Tongue (tissue), 2 donors: Measurements from ENCODE around the gene PLEKHA7. TPM values are rescaled to one million over a fixed set of nuclear protein-coding genes. Genes with fewer than 3 reads are reported as not detected.
"Not testable (repeated sequence)": the region's sequence is repeated elsewhere in the genome, so short reads cannot be mapped to it uniquely, and the experiment has no call there.

Experiments used
- DNase-seq: peaks from one replicate; pipeline ENCODE4 v3.0.0-alpha.2; 2015
- total RNA-seq: library from RNA; depleted of rRNA; stranded (reverse); fragments of >200 nt; gene quantifications from one replicate; pipeline ENCODE4 v1.2.3, GENCODE V29; 2014

Gene PLEKHA7
- total RNA-seq, 1 donor from 2014 or later = 15.6 TPM

DNA sequence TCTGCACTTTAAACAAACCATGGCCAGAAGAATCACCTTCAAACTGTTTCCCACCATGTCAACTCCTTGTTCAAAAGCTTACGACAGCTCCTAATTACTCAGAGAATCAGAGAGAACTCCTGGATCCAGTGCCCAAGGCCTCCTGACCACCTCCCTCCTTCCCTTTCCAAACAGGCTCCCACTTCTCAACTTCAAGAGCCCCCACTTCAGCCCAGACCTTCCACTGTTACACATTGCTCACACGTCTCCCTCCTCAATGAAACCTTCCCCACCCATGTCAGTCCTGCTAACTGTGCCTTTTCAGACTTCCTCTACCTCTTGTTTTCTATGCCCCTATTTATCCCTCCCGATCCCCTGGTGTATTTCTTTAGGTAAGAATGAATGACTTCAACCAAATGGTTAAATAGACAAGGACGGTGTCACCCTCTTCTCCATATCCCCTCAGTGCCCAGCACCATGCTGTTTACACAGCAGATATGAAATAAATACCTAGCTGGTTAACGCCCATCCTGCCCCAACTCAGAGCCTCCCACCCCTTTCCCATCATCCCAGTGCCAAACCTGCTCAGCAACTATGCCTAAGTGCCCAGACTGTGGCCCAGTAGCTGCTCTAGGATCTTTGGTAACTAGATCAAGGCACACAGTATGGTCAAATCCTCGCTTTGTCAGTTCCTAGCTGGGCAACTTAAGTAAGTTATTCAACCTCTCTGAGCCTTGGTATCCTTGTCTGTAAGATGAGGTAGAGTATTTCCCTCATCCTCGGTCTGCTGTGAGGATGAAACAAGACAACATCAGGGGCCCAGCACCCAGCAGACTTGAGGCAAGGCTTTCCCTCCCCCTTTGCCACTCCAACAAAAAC lies 36.8 kb downstream of the PLEKHA7 start:
- DNase-seq = no peak

DNA sequence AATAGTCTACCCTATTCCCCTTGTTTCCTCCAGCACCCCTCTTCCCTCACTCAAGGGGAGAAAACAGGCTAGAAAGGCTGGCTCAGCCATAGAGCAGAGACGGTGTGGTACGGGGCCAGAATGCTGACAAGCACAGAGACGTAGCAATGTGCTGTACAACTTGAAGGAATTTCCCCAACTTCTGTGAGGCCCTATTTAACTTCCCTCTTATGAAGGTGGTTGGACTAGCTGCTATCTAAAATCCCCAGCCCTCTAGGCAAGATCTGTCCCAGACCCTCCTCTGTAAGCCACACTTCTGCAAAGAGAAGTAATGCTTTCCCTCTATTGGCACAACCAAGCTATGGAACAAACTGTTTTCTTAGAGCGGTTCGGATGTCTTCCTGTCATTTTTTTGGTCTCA lies 37.8 kb downstream of the PLEKHA7 start:
- no peak for DNase-seq

DNA sequence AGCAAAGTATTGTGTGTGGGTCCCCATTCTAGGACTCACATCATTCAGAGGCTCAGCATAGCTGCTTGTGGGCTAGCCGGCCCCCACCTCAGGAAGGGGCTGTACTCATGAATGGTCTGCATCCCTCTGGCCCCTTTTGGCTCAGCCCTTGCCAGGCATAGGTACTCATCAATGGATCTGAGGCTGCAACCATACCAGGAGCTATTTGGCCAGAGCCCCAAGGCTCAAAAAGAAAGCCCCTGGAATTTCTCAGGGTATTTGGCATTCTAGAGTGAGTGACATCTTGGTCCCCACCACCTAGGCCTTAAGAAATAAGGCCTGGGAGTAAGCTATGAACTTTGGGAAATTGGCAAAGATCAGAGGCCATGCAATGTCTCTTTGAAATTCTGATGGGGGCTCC lies 38.3 kb downstream of the PLEKHA7 start:
- no peak for DNase-seq

DNA sequence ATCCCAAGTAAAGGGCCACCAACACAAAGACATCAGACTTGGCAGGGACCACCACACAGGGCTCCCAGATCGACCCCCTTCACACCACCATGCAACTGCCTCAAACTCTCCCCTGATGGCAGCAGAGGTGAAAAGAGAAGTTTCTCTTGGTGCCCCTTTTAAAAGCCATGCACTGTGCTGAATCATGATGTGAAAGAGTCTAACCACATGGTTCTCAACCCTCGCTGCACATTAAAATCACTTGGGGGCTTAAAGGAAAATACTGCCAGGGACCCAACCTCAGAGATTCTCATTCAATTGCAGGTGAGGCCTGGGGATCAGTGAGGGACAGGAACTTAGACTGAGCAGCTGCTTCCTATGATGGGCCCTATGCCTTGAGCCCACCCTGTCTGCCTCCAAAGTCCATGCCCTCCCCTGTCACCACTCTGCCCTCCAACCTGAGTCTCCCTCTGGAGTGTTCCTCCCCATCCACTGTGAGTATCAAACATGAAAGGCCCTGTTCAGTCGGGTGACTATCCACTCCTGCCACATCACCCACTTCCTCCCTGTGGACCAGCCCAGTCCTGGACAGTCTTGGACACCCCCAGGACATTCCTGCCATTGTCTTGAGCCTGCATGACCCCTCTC lies 40.8 kb downstream of the PLEKHA7 start:
- DNase-seq = no peak

DNA sequence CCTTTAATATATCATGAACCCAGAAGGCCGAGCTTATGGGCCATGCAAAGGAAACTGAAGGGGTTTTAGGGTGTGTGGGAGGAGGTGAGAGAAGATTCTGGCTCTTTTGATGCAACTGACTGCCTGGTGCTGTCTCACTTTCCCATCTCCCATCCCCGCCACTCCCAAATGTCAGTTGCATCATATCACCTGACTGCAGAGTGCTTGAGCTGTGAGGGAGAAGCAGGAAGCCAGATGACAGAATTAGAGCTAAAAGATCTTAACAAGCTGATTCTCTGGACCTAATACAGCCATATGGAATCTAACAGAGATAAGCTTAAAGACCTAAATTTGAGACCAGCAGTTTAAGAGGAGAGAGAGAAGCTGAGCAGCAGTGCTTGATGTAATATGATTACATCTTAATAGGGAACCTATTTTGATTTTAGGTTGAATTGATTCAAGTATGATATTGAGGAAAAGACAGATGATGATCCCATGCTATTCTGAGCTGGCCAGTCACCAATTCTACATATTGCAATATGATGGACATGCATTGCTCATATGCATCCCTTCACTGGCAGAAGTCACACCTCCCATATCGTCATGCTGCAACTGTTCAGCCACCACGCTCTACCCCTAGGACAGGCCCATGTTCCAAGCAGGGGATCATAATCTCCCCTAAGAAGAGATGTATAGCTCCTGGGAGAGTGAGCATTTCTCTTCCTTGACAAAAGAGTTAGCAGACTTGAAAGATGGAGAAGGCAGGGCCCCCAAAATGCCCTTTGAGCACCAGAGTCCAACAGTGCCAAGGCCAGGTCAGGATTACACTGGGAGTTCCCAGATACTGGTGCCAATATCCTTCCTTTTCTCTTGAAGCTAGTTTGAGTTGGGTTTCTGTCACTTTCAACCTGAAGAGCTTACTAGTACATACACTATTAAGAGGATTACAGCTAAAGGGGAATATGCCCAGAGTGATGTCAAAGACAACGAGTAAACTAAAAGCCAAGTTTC lies 44.9 kb downstream of the PLEKHA7 start:
- DNase-seq = no peak

DNA sequence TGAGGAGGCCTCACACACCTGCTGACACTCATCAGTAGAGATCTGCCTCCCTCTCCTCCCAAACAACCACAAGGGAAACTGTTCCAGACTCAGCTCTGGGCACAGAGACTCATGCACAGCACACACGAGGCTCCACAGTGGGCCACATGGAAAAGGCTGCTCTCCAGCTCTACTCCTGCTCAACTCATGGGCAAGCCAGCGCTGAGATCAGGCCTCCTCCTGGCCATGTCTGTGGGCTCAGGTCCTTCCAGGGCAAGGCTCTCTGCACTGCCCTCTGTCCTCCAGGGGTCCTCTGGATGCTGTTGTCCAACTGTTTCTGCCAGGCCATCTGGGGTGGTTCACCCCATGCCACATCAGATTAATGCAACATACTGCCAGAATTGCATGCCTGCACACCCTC lies 46.0 kb downstream of the PLEKHA7 start:
- DNase-seq = no peak

DNA sequence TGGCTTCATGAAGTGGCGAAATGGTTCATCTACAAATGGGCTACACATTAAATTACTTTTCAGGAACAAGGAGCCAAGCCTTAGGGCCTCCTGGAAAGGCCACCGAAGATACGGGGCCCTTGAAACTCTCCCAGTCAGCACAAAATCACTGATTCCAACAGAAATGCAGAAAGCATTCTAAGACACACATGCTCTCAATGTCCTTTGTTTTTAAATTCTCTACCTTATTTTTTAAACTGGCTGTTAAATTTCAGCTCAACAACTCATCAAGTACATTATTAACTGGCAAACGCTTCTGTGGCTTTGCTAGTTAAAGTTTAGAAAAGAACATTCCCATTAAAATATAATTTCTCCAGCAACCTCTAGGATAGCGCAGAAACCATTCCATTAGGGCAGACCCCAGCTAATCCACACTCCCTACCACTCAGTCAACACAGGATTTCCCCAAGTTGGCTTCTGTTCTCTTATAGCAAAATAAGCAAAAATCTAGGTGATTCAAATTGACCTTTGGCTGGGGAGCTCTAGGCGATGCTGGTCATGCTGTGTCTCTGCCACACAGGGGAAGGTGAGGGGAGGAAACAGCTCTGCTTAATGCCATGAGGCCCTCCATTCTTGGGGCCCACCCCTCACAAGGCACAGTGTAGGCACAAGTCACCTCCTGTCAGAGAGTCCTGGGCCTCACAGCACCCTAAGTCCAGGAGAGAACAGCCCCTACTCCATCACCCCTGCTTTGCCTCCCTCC lies 47.1 kb downstream of the PLEKHA7 start:
- no peak for DNase-seq

DNA sequence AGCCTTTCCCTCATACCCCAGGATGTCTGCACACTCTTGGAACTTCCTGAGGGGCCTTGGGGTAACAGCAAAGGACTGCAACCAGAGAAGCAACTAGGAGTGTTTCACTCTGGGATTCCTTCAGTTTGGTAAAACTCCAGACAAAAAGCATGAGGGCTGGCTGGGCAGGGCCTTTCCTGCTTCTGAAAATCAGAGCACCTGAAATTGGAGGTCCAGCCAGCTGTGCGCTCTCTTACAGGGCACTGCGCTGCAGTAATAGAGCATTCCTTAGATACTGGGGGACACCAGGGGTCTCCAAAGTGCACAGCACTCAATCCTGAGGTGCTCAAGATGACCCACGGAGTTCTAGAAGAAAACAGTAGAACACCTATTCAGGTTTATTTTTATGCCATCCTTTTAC lies 49.7 kb downstream of the PLEKHA7 start:
- DNase-seq = no peak

DNA sequence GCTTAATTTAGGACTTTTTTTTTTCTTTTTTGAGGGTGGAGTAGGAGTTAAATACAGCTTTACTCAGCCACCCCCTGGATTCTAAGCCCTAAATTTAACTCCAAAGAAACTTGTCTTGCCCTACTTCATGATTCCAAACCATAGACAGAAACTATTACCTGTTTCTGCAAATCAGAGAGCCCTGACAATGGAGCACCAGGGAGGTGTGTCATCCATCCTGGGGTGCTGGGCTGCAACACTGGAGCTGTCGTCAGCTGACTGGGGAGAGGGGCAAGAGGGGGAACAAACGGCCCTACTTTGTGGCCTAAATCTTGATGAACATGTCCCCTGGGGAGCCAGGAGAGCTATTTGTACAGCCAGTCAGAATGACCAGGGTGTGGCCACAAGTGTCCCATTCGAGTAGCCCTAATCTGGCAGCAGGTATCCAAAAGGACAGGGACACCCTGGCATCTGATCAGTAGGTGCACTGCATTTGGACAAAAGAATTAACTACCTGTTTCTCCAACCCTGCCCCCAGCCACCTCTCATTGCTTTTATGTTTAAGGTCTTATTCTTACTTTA lies 50.8 kb downstream of the PLEKHA7 start:
- DNase-seq = no peak

DNA sequence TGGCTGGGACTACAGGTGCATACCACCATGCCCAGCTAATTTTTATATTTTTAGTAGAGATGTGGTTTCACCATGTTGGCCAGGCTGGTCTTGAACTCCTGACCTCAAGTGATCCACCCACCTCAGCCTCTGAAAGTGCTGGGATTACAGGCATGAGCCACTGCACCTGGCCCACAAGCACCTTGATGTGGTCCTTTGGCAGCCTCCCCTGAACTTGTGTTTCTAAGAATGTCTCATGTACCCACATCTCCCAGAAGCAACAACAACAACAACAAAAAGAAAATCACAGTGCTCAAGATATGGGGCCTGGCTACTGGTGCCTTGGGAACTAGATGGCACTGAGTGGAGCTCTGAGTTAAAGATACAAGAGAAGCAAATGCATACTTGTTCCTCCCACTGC lies 51.6 kb downstream of the PLEKHA7 start:
- DNase-seq = not testable (repeated sequence)

DNA sequence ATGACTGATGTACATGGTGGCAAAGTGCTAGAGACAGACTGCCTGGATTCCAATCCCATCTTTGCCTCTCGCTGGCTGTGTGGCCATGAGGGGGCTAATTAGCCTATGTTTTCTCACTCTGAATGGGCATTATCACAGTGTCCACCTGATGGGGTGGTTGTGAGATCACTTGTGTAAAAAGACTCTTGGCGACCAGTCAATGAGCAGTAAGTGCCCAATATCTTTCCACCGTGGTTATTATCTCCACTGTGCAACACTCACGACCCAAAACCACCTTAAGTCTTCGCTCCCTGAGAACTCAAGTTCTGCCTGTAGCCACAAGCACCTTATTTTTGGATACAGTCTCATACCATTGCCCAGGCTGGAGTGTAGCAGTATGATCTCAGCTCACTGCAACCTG lies 52.1 kb downstream of the PLEKHA7 start:
- no peak for DNase-seq

DNA sequence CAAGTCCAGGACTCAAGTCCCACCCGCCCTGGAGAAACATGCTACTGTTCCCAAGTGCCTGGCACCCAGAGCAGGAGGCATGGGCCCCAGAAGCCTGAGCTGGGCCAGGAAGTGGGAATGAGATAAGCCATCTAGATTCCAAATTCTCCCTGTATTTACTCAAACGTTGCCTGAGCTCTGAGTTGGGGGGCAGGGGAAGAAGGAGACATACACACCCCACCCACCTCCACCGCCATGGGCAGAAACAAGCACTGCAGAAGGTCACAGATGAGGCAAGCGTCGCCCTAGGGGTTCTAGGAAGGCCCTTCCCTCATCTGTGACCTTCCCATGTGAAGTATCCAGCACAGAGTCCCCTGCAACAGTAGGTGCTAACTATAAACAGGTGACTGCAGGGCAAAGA lies 54.0 kb downstream of the PLEKHA7 start:
- DNase-seq = no peak

DNA sequence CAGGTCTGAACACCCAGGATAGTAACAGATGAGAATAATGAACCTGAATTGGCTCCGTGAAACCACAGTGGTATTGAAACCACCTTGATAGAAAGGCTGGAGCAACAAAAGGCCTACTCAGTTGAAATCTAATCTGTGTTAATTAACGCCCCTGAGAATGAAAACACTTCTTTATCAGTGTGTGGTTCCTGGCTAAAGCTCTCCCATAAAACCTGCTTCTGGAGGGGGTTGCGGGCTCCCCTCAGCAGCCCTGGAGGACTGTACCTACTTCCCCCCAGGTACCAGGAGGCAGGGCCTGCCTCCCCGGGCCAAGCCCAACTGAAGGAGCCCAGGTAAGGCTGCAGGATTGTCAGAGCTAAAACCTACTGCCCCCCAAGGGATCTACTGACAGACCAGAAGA lies 54.6 kb downstream of the PLEKHA7 start:
- no peak for DNase-seq

DNA sequence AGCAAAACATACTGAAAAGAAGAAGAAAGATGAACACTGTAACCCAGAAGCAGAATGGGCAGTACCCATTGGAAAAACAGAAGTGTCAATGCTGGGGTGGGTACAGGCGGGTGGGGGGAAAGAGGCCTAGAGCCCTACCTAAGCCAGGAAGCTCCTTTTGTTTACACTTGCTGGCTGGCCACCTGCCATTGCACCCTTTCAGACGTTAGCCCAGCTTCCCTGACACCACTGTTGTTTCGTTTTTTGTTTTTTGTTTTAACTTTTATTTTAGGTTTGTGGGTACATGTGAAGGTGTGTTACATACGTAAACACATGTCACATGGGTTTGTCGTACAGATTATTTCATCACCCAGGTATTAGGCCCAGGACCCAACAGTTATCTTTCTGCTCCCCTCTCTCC lies 55.4 kb downstream of the PLEKHA7 start:
- DNase-seq = no peak

DNA sequence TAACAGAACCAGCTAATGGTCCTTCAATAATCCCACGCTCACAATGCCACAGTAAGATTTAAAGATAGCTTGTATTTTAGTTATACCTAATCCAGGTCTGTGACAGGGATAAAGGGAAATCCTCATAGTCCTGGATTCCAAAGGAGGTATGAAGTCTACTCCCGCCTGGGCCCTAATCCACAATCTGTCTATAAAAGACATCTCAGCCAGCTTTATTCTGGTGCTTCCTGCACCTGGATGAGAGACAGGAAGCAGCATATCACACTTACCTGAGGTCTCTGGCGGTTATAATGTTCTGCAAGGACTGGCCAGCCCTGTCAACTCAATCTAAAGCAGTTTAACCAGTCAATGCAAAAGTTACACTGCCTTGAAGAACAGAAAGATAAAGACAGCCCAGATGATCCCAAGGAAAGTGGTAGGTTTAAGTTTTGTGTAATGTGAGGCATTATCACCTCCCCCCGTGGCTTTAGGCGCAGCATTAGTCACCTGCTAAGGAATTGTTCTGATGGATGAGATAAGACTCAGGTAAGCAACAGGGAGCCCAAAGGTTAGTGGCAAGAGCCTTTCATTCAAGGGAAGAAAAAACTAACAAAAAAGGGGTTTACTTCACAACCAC lies 57.6 kb downstream of the PLEKHA7 start:
- no peak for DNase-seq

DNA sequence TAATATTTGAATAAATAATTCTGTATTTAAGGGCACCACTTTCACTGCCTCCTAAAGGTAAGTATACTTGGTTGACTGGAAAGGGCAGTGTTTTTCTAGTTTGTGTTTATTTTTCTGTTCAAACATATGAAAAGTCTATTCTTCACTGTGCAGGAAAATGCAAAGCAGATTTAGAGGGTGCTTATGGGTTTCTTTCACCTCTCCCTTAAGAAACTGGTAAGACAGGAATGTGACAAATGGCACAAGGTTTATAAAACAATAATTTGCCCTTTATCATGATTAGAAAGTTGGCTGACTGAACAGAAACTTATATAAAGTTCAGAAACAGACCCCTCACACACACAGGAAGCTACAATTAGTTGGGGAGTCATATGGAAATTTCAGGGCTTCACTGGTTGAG lies 60.6 kb downstream of the PLEKHA7 start:
- DNase-seq = no peak

DNA sequence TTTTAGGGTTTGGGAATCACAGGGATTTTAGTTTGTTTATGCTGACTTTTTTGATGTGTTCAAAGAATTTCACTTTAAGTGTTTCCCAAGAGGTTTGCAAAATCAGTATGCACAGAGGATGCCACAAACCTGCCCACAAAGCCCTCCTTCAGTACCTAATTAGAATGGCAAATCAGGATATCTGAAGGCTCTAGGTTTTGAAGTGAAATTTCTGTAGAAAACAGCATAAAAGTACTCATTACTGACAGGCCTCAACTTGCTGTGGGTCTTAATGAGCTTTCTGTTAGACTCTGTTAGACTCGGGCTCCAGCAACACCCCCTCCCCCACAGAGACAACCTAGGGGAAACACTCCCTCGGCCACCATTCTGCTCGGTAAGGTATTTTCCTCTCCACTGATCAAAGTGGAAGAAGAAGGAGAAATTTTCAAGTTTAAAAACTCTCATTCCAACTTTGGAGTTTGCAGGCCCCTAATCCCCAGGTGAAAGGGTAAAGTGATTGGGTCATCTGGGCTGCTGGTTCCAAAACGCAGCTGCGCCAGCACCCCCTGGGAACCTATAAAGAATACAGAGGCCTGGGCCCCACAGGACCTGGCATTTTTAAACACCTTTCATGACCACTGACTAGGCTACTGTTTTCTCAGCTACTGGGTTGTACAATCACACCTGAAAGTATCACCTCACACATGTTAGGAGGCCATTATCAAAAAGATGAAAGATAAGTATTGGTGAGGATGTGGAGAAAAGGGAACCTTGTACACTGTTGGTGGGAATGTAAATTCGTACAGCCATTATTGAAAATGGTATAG lies 67.5 kb downstream of the PLEKHA7 start:
- peak; percentile 18 for DNase-seq

DNA sequence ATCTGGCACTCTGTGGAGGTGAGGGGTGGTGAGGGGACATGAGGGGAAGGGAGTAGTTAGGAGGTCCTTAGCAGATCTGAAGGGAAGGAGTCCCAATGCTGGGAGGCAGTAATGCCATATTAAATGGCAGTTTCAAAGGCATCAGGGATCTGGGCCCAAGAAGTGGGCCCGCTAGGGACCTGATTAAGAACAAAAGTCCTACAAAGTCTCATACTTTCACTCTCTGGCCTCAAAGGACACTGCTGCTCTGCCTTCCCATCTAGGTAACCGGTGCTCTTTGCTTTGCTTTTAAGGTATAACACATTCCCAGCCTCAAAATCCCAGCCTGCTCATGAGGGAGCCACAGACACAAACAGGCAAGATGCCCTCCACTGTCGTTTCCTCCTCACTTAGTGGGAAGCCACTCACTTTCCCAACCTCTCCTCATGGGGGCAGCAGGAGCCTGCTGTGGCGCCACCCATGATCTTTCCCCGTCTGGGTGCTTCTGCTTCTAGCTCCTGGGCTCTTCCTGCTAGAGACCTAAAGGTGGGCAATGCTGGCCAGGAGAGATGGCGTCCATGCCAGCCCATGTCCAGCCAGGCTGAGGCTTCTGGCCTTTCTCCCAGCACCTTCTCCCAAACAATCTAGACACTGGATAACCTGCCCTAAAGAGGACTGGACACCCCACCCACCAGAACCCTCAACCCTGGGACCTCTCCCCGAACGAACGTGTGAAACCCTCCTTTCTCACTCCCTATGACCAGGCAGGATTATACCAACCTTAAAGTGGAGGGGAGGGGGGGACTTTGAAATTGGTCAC lies 68.3 kb downstream of the PLEKHA7 start:
- DNase-seq = peak; percentile 67

DNA sequence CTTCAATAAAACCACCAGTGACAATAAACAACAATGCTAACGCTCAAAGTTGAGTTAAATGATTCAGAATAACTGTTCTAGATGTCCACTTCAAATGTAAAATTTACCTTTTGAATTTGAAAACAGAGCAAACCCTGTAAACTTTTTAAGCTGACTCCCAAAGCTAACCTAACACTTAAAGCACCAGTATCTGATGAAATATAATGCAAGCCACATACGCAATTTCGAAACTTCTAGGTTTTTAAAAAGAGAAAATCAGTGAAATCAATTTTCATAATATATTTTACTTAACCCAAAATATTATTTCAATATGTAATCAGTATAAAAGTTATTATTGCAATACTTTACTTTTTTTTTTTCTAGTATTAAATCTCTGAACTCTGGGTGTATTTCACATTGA lies 71.3 kb downstream of the PLEKHA7 start:
- no peak for DNase-seq
